CD4-positive, alpha-beta T cell (primary cell): ENCODE data around the gene TOGARAM2. TPM values are rescaled to one million over a fixed set of nuclear protein-coding genes. Genes with fewer than 3 reads are reported as not detected.

Experiments used
- ATAC-seq: fragments of 200-7000 bp; cut with Tn5 transposase; one replicate; pipeline ENCODE4 v1.10.0; 2022; ENCODE audit warnings: mild to moderate bottlenecking; ENCODE audit not compliant: poor library complexity
- CTCF ChIA-PET: fragments of 350-600 bp; sonication (Branson Sonifier 250); formaldehyde crosslinking; loops from one replicate; lab custom pipeline; 2021; ENCODE audit warnings: antibody characterized with exemption, inconsistent platforms; lab: Charles Lee
- POLR2A ChIA-PET: fragments of 350-600 bp; sonication (Branson Sonifier 250); formaldehyde crosslinking; loops from one replicate; lab custom pipeline; 2021; ENCODE audit warnings: antibody characterized with exemption, inconsistent platforms; lab: Charles Lee
- DNase-seq, 14 experiments: peaks; one replicate each; pipeline ENCODE4 v3.0.0-alpha.2; 2013 to 2020; ENCODE audit warnings: mixed read lengths in 2 of 14
- H3K27ac ChIP-seq, 2 donors: one replicate each; pipeline versions ENCODE4 v1.5.1 to v1.7.0; 2013; ENCODE audit warnings: low read length in 2 of 2, low read depth in 1 of 2, mild to moderate bottlenecking in 1 of 2
- H3K27me3 ChIP-seq, 2 experiments: 1 replicate in 1 of 2; 2 replicates in 1 of 2; pipeline versions ENCODE4 v1.6.1 to v1.7.0; 2013; ENCODE audit warnings: low read length in 2 of 2, control low read depth in 1 of 2, mild to moderate bottlenecking in 1 of 2, moderate library complexity in 1 of 2; ENCODE audit not compliant: insufficient read depth in 2 of 2, control insufficient read depth in 1 of 2
- H3K36me3 ChIP-seq: one replicate; pipeline ENCODE4 v1.6.1; 2013; ENCODE audit warnings: low read length, control low read depth; ENCODE audit not compliant: insufficient read depth
- H3K4me1 ChIP-seq: one replicate; pipeline ENCODE4 v1.6.1; 2013; ENCODE audit warnings: low read length, control low read depth; ENCODE audit not compliant: insufficient read depth
- H3K4me3 ChIP-seq: one replicate; pipeline ENCODE4 v1.5.1; 2013; ENCODE audit warnings: mild to moderate bottlenecking, low read length, moderate library complexity
- H3K9me3 ChIP-seq, 2 experiments: 1 replicate in 1 of 2; 2 replicates in 1 of 2; pipeline versions ENCODE4 v1.6.1 to v1.7.0; 2013; ENCODE audit warnings: low read length in 2 of 2, mild to moderate bottlenecking in 2 of 2, control low read depth in 1 of 2, moderate library complexity in 1 of 2; ENCODE audit not compliant: control insufficient read depth in 1 of 2, insufficient read depth in 1 of 2
- H3K27ac Mint-ChIP-seq: one replicate; pipeline ENCODE4 v1.8.0; 2020; ENCODE audit warnings: mixed read lengths
- H3K27me3 Mint-ChIP-seq: one replicate; pipeline ENCODE4 v1.8.0; 2021; ENCODE audit warnings: mixed read lengths
- H3K36me3 Mint-ChIP-seq: one replicate; pipeline ENCODE4 v1.8.0; 2021; ENCODE audit warnings: low read depth, mixed read lengths
- H3K4me1 Mint-ChIP-seq: one replicate; pipeline ENCODE4 v1.8.0; 2021; ENCODE audit warnings: low read depth, mixed read lengths
- H3K4me3 Mint-ChIP-seq: one replicate; pipeline ENCODE4 v1.8.0; 2020; ENCODE audit warnings: mild to moderate bottlenecking, mixed read lengths
- H3K9me3 Mint-ChIP-seq: one replicate; pipeline ENCODE4 v1.8.0; 2020; ENCODE audit warnings: mixed read lengths
- CTCF ChIP-seq: fragments of 200-600 bp; IDR thresholded peaks from one replicate; pipeline ENCODE4 v1.8.0; 2022; ENCODE audit warnings: antibody characterized with exemption, mild to moderate bottlenecking
- intact Hi-C, 2 experiments: fragments of 100-400 bp; cut with DNase I in 1 of 2; cut with micrococcal nuclease in 1 of 2; formaldehyde crosslinking; loops; one replicate each; pipeline versions ENCODE4 v1.15.1 to v1.9.0; 2023 to 2025; cut with DNase I, micrococcal nuclease
- total RNA-seq, 174 experiments: library from RNA in 2 of 174; stranded (reverse) in 2 of 174; gene quantifications; one replicate each; pipeline ENCODE4 v1.2.3 and lab custom pipeline; 2021 to 2026

Gene TOGARAM2
- total RNA-seq, 2 experiments from 2014 or later: 2.0 to 2.3 TPM

DNA sequence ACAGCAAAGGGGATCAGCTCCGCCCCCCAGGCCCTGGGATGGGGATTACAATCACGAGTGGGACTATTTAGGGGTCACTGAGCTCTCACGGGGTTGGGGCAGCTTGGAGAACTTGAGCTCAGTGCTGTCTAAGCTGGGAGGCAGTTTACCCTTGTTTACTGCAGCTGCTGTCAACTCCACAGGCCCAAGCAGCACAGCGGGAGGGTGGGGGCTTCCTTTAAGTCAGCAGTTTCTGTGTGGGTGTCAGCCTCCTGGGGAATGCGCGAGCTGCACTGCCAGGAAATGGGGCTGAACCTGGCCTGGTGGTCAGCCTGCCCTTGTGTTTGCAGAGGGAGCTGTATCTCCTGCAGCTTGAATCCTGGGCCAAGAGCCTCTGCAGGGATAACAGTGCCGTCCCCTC lies 29.8 kb downstream of the TOGARAM2 start:
- ATAC-seq (peak; percentile 24), DNase-seq (peak; percentile 16 to 84 (median 48))
- Mint-ChIP-seq H3K27me3 (no peaks in the 10 kb centered on the region), H3K36me3 (no peaks in the 10 kb centered on the region), H3K27ac (peak overlapping the region; percentile 99), H3K4me1 (peaks cover 74% of the 10 kb centered on the region), H3K4me3 (peak overlapping the region; percentile 89), H3K9me3 (no peaks in the 10 kb centered on the region)
- no peaks in the 10 kb centered on the region for H3K27me3 ChIP-seq
- H3K9me3 ChIP-seq: no peaks in the 10 kb centered on the region
- intact Hi-C loops: loop anchor here (1.0 to 10.0 kb wide), 8 partner anchors 11 to 446 kb away; partner anchors contain the start of genes SPDYA (in 1 of the 2) and WDR43 (in 1 of the 2)
- peaks cover 79% of the 10 kb centered on the region for H3K4me1 ChIP-seq
- H3K36me3 ChIP-seq: no peaks in the 10 kb centered on the region
- POLR2A ChIA-PET: interaction anchor here (0.5 to 4.8 kb wide), 12 partner anchors 10 to 1246 kb away, joined by 3 to 80 read pairs (median 5); partner anchors contain the start of genes TRMT61B and YPEL5
- H3K27ac ChIP-seq: peak overlapping the region; percentile 81 to 93
- CTCF ChIA-PET: interaction anchor here (0.9 to 1.6 kb wide), 2 partner anchors 106 to 1327 kb away, joined by 4 to 5 read pairs; no protein-coding TSS in a partner anchor
- no peak for TF ChIP-seq CTCF
- no peak overlapping the region for H3K4me3 ChIP-seq

- Histone ChIP-seq H3K4me3 (no peak overlapping the region), H3K27ac (peak overlapping the region; percentile 81 to 93)
- POLR2A ChIA-PET: interaction anchor here (0.6 to 4.8 kb wide), 14 partner anchors 8 to 1246 kb away, joined by 3 to 80 read pairs (median 5); partner anchors contain the start of genes TRMT61B, WDR43 and YPEL5
These were observed 30.4 kb downstream of the TOGARAM2 start for GRCh38 chr2:29011418-29012060.

More at GRCh38 chr2:29011418-29012060, 30.4 kb downstream of the TOGARAM2 start:
- peak overlapping the region; percentile 89 for H3K4me3 Mint-ChIP-seq
- no peaks in the 10 kb centered on the region for H3K36me3 Mint-ChIP-seq
- Histone ChIP-seq H3K4me1 (peaks cover 85% of the 10 kb centered on the region), H3K27me3 (no peaks in the 10 kb centered on the region), H3K36me3 (no peaks in the 10 kb centered on the region), H3K9me3 (no peaks in the 10 kb centered on the region)
- CTCF ChIA-PET: interaction anchor here (0.9 to 1.6 kb wide), 3 partner anchors 30 to 1328 kb away, joined by 3 to 5 read pairs (median 4); no protein-coding TSS in a partner anchor
- H3K9me3 Mint-ChIP-seq: no peaks in the 10 kb centered on the region
- intact Hi-C loops: loop anchor here (1.0 to 10.0 kb wide), 8 partner anchors 11 to 447 kb away; partner anchors contain the start of genes SPDYA (in 1 of the 2) and WDR43 (in 1 of the 2)
- H3K27me3 Mint-ChIP-seq: no peaks in the 10 kb centered on the region
- TF ChIP-seq CTCF: no peak
- ATAC-seq (peak; percentile 68), DNase-seq (peak; percentile 67 to 95 (median 79))
- H3K27ac Mint-ChIP-seq: peak overlapping the region; percentile 99
- H3K4me1 Mint-ChIP-seq: peaks cover 80% of the 10 kb centered on the region
